ENCODE measurements around the gene SNX27. TPM values are rescaled to one million over a fixed set of nuclear protein-coding genes. Genes with fewer than 3 reads are reported as not detected.

SNX27 gene
- polyA plus RNA-seq, 3 donors, result 40.1 to 57.1 (median 47.6) TPM

GRCh38 chr1:151616505-151616849 lies 4.6 kb downstream of the SNX27 start:
- 78% methylated on average over 2 of the region's 3 CpGs for WGBS (ENCODE audit: insufficient coverage)
- Histone ChIP-seq H3K27ac (ENCODE audit: low read depth in 1 of 2, low read length in 2 of 2) (peak overlapping the region in 1 of 2 donors; percentile 45), H3K27me3 (ENCODE audit: control insufficient read depth in 2 of 2, insufficient read depth in 2 of 2, low read length in 2 of 2) (no peaks in the 10 kb centered on the region), H3K4me2 (replicated peaks; ENCODE audit: extremely low read depth, low read length, poor library complexity, severe bottlenecking) (peak overlapping the region; percentile 23), H3K4me1 (ENCODE audit: control insufficient read depth in 1 of 2, insufficient read depth in 2 of 2, low read length in 2 of 2) (peaks cover 73 to 84% of the 10 kb centered on the region in 2 donors), H3K36me3 (replicated peaks in 1 of 2; ENCODE audit: control insufficient read depth in 1 of 2, insufficient read depth in 2 of 2, low read length in 2 of 2) (peaks cover 3 to 6% of the 10 kb centered on the region in 2 donors), H4K20me1 (ENCODE audit: insufficient read depth, low read length) (peaks cover 60% of the 10 kb centered on the region), H3K4me3 (replicated peaks in 1 of 3; ENCODE audit: low read depth in 2 of 3, low read length in 3 of 3) (peak overlapping the region in 1 of 3 experiments; percentile 16), H3K9me3 (replicated peaks in 1 of 2; ENCODE audit: control insufficient read depth in 1 of 2, insufficient read depth in 1 of 2, low read length in 2 of 2) (no peaks in the 10 kb centered on the region), H2AFZ (ENCODE audit: insufficient read depth, low read depth, low read length, poor library complexity, severe bottlenecking) (no peak overlapping the region), H3K9ac (ENCODE audit: insufficient read depth, low read length, poor library complexity, severe bottlenecking) (no peak overlapping the region), H3K79me2 (ENCODE audit: insufficient read depth, low read length) (peaks cover 91% of the 10 kb centered on the region)
- intact Hi-C loops (cut with micrococcal nuclease), result loop anchor here in 1 of 2 donors (5.0 to 10.0 kb wide), 2 partner anchors 159 to 378 kb away; partner anchors contain the start of genes POGZ and S100A10
- Mint-ChIP-seq H3K27me3 (ENCODE audit: low read depth in 3 of 3) (peaks cover 0 to 2% (median 0%) of the 10 kb centered on the region in 3 donors), H3K9me3 (peaks cover 0 to 2% (median 0%) of the 10 kb centered on the region in 7 donors), H3K27ac (peak overlapping the region in 2 of 7 donors; percentile 37 to 40), H3K4me3 (no peak overlapping the region), H3K4me1 (peaks cover 77% of the 10 kb centered on the region), H3K36me3 (peaks cover 18 to 23% of the 10 kb centered on the region in 2 donors)
- no peak for DNase-seq
- TF ChIP-seq CTCF (IDR thresholded peaks at IDR 0.05), result no peak

- peaks cover 0 to 2% (median 0%) of the 10 kb centered on the region in 3 donors for H3K27me3 Mint-ChIP-seq (ENCODE audit: low read depth in 3 of 3)
- H3K9me3 Mint-ChIP-seq, result no peaks in the 10 kb centered on the region
- no peak overlapping the region for H2AFZ ChIP-seq (ENCODE audit: insufficient read depth, low read depth, low read length, poor library complexity, severe bottlenecking)
- H3K79me2 ChIP-seq (ENCODE audit: insufficient read depth, low read length), result peaks cover 96% of the 10 kb centered on the region
- H3K36me3 ChIP-seq (replicated peaks in 1 of 2; ENCODE audit: control insufficient read depth in 1 of 2, insufficient read depth in 2 of 2, low read length in 2 of 2), result peaks cover 3 to 6% of the 10 kb centered on the region in 2 donors
- peak overlapping the region in 1 of 2 donors; percentile 79 for H3K27ac ChIP-seq (ENCODE audit: low read depth in 1 of 2, low read length in 2 of 2)
- no peak overlapping the region for H3K4me2 ChIP-seq (replicated peaks; ENCODE audit: extremely low read depth, low read length, poor library complexity, severe bottlenecking)
- no peak overlapping the region for H3K4me3 ChIP-seq (replicated peaks in 1 of 3; ENCODE audit: low read depth in 2 of 3, low read length in 3 of 3)
- H3K4me1 ChIP-seq (ENCODE audit: control insufficient read depth in 1 of 2, insufficient read depth in 2 of 2, low read length in 2 of 2), result peaks cover 75 to 88% of the 10 kb centered on the region in 2 donors
- no CpG with 5 or more reads among the region's 3 CpGs for WGBS (ENCODE audit: insufficient coverage)
- no peaks in the 10 kb centered on the region for H3K27me3 ChIP-seq (ENCODE audit: control insufficient read depth in 2 of 2, insufficient read depth in 2 of 2, low read length in 2 of 2)
- peak overlapping the region in 5 of 7 donors; percentile 25 to 61 (median 54) for H3K27ac Mint-ChIP-seq
- DNase-seq, result no peak
- H3K4me3 Mint-ChIP-seq, result no peak overlapping the region
- H3K9me3 ChIP-seq (replicated peaks in 1 of 2; ENCODE audit: control insufficient read depth in 1 of 2, insufficient read depth in 1 of 2, low read length in 2 of 2), result no peaks in the 10 kb centered on the region
- H3K36me3 Mint-ChIP-seq, result peaks cover 20 to 26% of the 10 kb centered on the region in 2 donors
- intact Hi-C loops (cut with micrococcal nuclease), result loop anchor here in 1 of 2 donors (5.0 to 10.0 kb wide), 2 partner anchors 161 to 377 kb away; partner anchors contain the start of genes POGZ and S100A10
- H3K4me1 Mint-ChIP-seq, result peaks cover 79% of the 10 kb centered on the region
- no peak for TF ChIP-seq CTCF (IDR thresholded peaks at IDR 0.05)
- H3K9ac ChIP-seq (ENCODE audit: insufficient read depth, low read length, poor library complexity, severe bottlenecking), result no peak overlapping the region
- peaks cover 73% of the 10 kb centered on the region for H4K20me1 ChIP-seq (ENCODE audit: insufficient read depth, low read length)
These were observed 6.2 kb downstream of the SNX27 start for GRCh38 chr1:151618003-151618402.
